HepG2 (cell line): ENCODE results near the gene VEZT. TPM values are rescaled to one million over a fixed set of nuclear protein-coding genes. Genes with fewer than 3 reads are reported as not detected.

ENCODE experiments used
- ISL2 ChIP-seq: sonication (generic); formaldehyde crosslinking; IDR thresholded peaks from 2 replicates; pipeline ENCODE4 v1.5.0; 2020; ENCODE audit warnings: missing genetic modification reagents
- NCOA2 ChIP-seq: sonication (generic); formaldehyde crosslinking; IDR thresholded peaks from 2 replicates; pipeline ENCODE4 v1.8.0; 2022; ENCODE audit warnings: inconsistent platforms
- POLR2AphosphoS5 ChIP-seq: IDR thresholded peaks from 2 replicates; pipeline ENCODE4 v1.6.1; 2012; ENCODE audit warnings: low read depth, low read length
- TBL1XR1 ChIP-seq: fragments of 150-350 bp; IDR thresholded peaks from 2 replicates; pipeline ENCODE4 v1.6.1; 2014; ENCODE audit warnings: borderline replicate concordance, low read length; ENCODE audit not compliant: partially characterized antibody
- ZNF260 ChIP-seq: sonication (generic); formaldehyde crosslinking; IDR thresholded peaks from 2 replicates; pipeline ENCODE4 v1.4.0; 2020; ENCODE audit warnings: missing genetic modification reagents, low read depth, mild to moderate bottlenecking, borderline replicate concordance
- polyA plus RNA-seq, 8 experiments: library from polyadenylated mRNA; depleted of rRNA in 3 of 8; stranded (reverse) in 7 of 8; unstranded in 1 of 8; fragments of >200 nt; fragmentation: Illumina TruSeq in 4 of 8; extraction: Trizol in 4 of 8; gene quantifications; 2 replicates each; pipeline versions ENCODE4 v1.2.1 to v1.2.3, GENCODE V29; 2011 to 2016; ENCODE audit warnings: low read depth in 4 of 8, missing spikeins in 1 of 8, mixed read lengths in 1 of 8; ENCODE audit not compliant: insufficient read depth in 1 of 8
- total RNA-seq, 5 experiments: library from RNA; depleted of rRNA; stranded (reverse); fragments of >200 nt; fragmentation: Illumina TruSeq; extraction: Trizol; gene quantifications; 2 replicates each; pipeline ENCODE4 v1.2.3, GENCODE V29; 2016; ENCODE audit warnings: low read depth in 1 of 5
- TF ChIP-seq, protein P1 (sequence below): sonication (generic); formaldehyde crosslinking; IDR thresholded peaks from 2 replicates; pipeline ENCODE4 v1.5.1; 2020; ENCODE audit warnings: missing genetic modification reagents, mild to moderate bottlenecking, borderline replicate concordance
- TF ChIP-seq, protein P2 (sequence below): sonication (generic); formaldehyde crosslinking; IDR thresholded peaks from 2 replicates; pipeline ENCODE4 v1.8.1; 2023; ENCODE audit warnings: mild to moderate bottlenecking, moderate library complexity, missing genetic modification reagents
- TF ChIP-seq, protein P3 (sequence below): sonication (generic); formaldehyde crosslinking; IDR thresholded peaks from 2 replicates; pipeline ENCODE4 v1.9.0; 2021; ENCODE audit warnings: missing genetic modification reagents, borderline replicate concordance
- TF ChIP-seq, protein P4 (sequence below): sonication (generic); formaldehyde crosslinking; conservative IDR thresholded peaks from 2 replicates; pipeline ENCODE4 v1.8.0; 2022; ENCODE audit warnings: missing genetic modification reagents

Gene VEZT
- total and polyA plus RNA-seq, 2 of the 13 experiments (the other 11 are each of a cell fraction or from before 2014, with no cell fraction given) = 35.5 to 51.6 TPM

DNA sequence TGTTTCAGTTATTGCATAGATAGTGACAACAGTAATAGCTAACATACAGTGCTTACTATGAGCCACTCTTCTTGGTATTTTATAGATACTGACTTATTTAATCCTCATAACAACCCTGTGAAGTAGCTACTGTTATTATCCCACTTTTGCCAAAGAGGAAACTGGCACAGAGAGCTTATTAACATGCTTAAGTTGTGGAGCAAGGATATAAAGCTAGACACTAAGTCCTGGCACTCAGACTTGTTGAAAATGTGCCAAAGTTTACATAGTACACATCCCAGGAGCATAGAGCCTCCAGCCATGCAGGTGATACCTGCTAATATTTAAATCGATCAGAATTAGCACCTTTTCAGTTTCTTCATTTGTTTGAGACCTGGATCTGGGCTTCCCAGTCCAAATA is 41.8 kb downstream of the VEZT start (continued):
- TF ChIP-seq NCOA2 = no peak
- TF ChIP-seq, protein P1, sequence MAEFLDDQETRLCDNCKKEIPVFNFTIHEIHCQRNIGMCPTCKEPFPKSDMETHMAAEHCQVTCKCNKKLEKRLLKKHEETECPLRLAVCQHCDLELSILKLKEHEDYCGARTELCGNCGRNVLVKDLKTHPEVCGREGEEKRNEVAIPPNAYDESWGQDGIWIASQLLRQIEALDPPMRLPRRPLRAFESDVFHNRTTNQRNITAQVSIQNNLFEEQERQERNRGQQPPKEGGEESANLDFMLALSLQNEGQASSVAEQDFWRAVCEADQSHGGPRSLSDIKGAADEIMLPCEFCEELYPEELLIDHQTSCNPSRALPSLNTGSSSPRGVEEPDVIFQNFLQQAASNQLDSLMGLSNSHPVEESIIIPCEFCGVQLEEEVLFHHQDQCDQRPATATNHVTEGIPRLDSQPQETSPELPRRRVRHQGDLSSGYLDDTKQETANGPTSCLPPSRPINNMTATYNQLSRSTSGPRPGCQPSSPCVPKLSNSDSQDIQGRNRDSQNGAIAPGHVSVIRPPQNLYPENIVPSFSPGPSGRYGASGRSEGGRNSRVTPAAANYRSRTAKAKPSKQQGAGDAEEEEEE = no peak
- TF ChIP-seq, protein P2, sequence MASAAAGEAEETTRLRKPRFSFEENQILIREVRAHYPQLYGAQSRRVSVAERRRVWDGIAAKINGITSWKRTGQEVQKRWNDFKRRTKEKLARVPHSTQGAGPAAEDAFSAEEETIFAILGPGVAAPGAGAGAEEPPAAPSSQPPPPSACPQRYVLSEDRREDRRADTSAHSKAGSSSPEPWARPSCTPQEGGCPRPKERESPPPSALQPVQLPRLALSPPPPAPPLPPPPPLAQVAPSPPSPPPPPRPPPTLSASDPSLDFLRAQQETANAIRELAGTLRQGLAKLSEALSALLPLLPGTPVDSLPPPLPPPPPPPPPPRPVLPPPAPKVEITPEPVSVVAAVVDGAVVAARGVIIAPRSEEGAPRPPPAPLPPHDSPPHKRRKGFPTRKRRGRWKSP = no peak
- no peak for TF ChIP-seq TBL1XR1
- no peak for TF ChIP-seq ZNF260 (CRISPR knock-in tag)
- TF ChIP-seq, protein P3, sequence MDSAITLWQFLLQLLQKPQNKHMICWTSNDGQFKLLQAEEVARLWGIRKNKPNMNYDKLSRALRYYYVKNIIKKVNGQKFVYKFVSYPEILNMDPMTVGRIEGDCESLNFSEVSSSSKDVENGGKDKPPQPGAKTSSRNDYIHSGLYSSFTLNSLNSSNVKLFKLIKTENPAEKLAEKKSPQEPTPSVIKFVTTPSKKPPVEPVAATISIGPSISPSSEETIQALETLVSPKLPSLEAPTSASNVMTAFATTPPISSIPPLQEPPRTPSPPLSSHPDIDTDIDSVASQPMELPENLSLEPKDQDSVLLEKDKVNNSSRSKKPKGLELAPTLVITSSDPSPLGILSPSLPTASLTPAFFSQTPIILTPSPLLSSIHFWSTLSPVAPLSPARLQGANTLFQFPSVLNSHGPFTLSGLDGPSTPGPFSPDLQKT = no peak
- no peak for TF ChIP-seq ISL2
- no peak for TF ChIP-seq POLR2AphosphoS5
- TF ChIP-seq, protein P4, sequence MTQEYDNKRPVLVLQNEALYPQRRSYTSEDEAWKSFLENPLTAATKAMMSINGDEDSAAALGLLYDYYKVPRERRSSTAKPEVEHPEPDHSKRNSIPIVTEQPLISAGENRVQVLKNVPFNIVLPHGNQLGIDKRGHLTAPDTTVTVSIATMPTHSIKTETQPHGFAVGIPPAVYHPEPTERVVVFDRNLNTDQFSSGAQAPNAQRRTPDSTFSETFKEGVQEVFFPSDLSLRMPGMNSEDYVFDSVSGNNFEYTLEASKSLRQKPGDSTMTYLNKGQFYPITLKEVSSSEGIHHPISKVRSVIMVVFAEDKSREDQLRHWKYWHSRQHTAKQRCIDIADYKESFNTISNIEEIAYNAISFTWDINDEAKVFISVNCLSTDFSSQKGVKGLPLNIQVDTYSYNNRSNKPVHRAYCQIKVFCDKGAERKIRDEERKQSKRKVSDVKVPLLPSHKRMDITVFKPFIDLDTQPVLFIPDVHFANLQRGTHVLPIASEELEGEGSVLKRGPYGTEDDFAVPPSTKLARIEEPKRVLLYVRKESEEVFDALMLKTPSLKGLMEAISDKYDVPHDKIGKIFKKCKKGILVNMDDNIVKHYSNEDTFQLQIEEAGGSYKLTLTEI (CRISPR knock-in tag) = no peak
